Adrenal gland (tissue), 12 donors: Measurements from ENCODE around the gene UNC119B. TPM values are rescaled to one million over a fixed set of nuclear protein-coding genes. Genes with fewer than 3 reads are reported as not detected.

Experiments used
- DNase-seq, 7 donors: peaks; one replicate each; pipeline ENCODE4 v3.0.0-alpha.2; 2019 to 2020
- H3K27ac ChIP-seq, 5 donors: fragments of 200-600 bp; sonication (generic) in 4 of 5; 1 replicate in 3 of 5; 2 replicates in 2 of 5; pipeline versions ENCODE4 v1.5.1 to v1.8.0; 2016 to 2020; ENCODE audit warnings: mild to moderate bottlenecking in 1 of 5
- H3K27me3 ChIP-seq: fragments of 200-600 bp; 2 replicates; pipeline ENCODE4 v1.8.0; 2021
- H3K36me3 ChIP-seq, 2 donors: fragments of 200-600 bp; replicated peaks in 1 of 2; 1 replicate in 1 of 2; 2 replicates in 1 of 2; pipeline versions ENCODE4 v1.5.1 to v1.8.0; 2018 to 2022
- H3K4me1 ChIP-seq, 2 donors: fragments of 200-600 bp; replicated peaks in 1 of 2; 1 replicate in 1 of 2; 2 replicates in 1 of 2; pipeline versions ENCODE4 v1.5.1 to v1.8.0; 2018 to 2021
- H3K4me3 ChIP-seq, 4 donors: fragments of 200-600 bp; sonication (generic) in 3 of 4; one replicate each; pipeline ENCODE4 v1.5.1; 2016 to 2018
- H3K9me3 ChIP-seq, 3 donors: fragments of 200-600 bp; sonication (generic) in 1 of 3; replicated peaks in 1 of 3; 1 replicate in 2 of 3; 2 replicates in 1 of 3; pipeline versions ENCODE4 v1.5.1 to v1.8.0; 2016 to 2021
- POLR2A ChIP-seq, 2 donors: fragments of 450-650 bp; IDR thresholded peaks; one replicate each; pipeline ENCODE4 v1.6.1; 2017; ENCODE audit warnings: antibody characterized with exemption in 2 of 2, mild to moderate bottlenecking in 2 of 2, moderate library complexity in 1 of 2
- WGBS, 4 donors: extraction: QIAGEN DNeasy Blood & Tissue Kit in 2 of 4; methylation state at CpG; one replicate each; pipeline versions ENCODE4 v1.1.5 to v1.1.7; 2013 to 2017; 5-methylcytosine and 5-hydroxymethylcytosine counted together
- intact Hi-C, 2 donors: fragments of 100-400 bp; cut with DNase I; formaldehyde crosslinking; loops; one replicate each; pipeline versions ENCODE4 v1.14.1 to v1.15.0; 2022 to 2023
- polyA plus RNA-seq, 3 donors: library from polyadenylated mRNA; stranded (reverse); fragments of 200-250 nt in 2 of 3; fragments of 350-450 nt in 1 of 3; fragmentation: Illumina TruSeq in 1 of 3; extraction: RNeasy Lipid Tissue Mini Kit (QIAGEN cat#74804) in 1 of 3; gene quantifications; one replicate each; pipeline ENCODE4 v1.2.3, GENCODE V29; 2013 to 2014
- total RNA-seq, 9 donors: library from RNA; depleted of rRNA in 4 of 9; stranded (reverse); fragments of >200 nt in 4 of 9; fragments of 120-200 nt in 1 of 9; fragmentation: NEBNext Ultra II Directional in 1 of 9; extraction: Animal tissue kit (Norgen Biotek cat#: 25700) in 1 of 9; gene quantifications; one replicate each; pipeline versions ENCODE4 v1.1.0 to v1.2.4, GENCODE V29; 2013 to 2023
- TF ChIP-seq, protein P1 (sequence below), 6 experiments: fragments of 450-650 bp in 4 of 6; fragments of 200-600 bp in 2 of 6; sonication (generic) in 1 of 6; IDR thresholded peaks; 1 replicate in 5 of 6; 2 replicates in 1 of 6; pipeline versions ENCODE4 v1.5.1 to v1.8.0; 2016 to 2021; ENCODE audit warnings: antibody characterized with exemption in 6 of 6, mild to moderate bottlenecking in 2 of 6, moderate library complexity in 1 of 6
- donor health status: healthy with polysubstance abuse.
- donor health status: Bipolar disorder and iron deficiency.
- donor health status: DM: yes; HTN: yes; CAD: no.
- donor health status: DM: no; HTN: no; CAD: no.
- donor health status: DM: no; HTN: no; CAD: no.
- donor health status: DM: yes; HTN: yes; CAD: no.

Gene UNC119B
- total and polyA plus RNA-seq, 12 donors, result 14.0 to 97.5 (median 50.0) TPM

DNA sequence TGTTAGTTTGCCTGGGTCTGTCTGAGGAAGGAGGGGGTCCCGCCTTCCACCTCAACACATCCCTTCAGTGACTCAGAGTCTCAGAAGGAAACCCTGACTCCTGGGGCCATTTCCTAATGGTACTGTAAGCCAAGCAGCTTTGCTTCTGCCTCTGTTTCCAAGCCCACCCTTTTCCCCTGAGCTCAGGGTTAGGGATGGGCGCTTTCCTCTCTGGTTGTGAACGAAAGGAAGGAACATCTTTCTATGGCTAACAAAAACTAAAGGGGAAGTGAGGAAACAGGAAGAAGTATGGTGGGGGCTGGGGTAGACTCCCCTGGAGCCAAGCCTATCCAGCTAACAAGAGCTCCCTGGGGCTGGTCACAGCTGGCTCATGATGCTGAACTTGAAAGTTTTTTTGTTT is 11.6 kb upstream of the UNC119B start:
- H3K36me3 ChIP-seq, result peaks cover 0 to 91% of the 10 kb centered on the region in 2 donors
- intact Hi-C loops, result no loop called here
- H3K27me3 ChIP-seq, result no peaks in the 10 kb centered on the region
- H3K27ac ChIP-seq, result peak overlapping the region in 3 of 5 donors; percentile 21 to 51 (median 28)
- no peak for TF ChIP-seq POLR2A (IDR thresholded peaks at IDR 0.05)
- TF ChIP-seq, protein P1, sequence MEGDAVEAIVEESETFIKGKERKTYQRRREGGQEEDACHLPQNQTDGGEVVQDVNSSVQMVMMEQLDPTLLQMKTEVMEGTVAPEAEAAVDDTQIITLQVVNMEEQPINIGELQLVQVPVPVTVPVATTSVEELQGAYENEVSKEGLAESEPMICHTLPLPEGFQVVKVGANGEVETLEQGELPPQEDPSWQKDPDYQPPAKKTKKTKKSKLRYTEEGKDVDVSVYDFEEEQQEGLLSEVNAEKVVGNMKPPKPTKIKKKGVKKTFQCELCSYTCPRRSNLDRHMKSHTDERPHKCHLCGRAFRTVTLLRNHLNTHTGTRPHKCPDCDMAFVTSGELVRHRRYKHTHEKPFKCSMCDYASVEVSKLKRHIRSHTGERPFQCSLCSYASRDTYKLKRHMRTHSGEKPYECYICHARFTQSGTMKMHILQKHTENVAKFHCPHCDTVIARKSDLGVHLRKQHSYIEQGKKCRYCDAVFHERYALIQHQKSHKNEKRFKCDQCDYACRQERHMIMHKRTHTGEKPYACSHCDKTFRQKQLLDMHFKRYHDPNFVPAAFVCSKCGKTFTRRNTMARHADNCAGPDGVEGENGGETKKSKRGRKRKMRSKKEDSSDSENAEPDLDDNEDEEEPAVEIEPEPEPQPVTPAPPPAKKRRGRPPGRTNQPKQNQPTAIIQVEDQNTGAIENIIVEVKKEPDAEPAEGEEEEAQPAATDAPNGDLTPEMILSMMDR (IDR thresholded peaks at IDR 0.05), result no peak
- no peak for DNase-seq
- no peak overlapping the region for H3K4me3 ChIP-seq
- H3K4me1 ChIP-seq, result peaks cover 15 to 28% of the 10 kb centered on the region in 2 donors
- no peaks in the 10 kb centered on the region for H3K9me3 ChIP-seq
- WGBS, 4 donors, result 75 to 82% (median 78%) methylated on average over 3 of the region's 3 CpGs

DNA sequence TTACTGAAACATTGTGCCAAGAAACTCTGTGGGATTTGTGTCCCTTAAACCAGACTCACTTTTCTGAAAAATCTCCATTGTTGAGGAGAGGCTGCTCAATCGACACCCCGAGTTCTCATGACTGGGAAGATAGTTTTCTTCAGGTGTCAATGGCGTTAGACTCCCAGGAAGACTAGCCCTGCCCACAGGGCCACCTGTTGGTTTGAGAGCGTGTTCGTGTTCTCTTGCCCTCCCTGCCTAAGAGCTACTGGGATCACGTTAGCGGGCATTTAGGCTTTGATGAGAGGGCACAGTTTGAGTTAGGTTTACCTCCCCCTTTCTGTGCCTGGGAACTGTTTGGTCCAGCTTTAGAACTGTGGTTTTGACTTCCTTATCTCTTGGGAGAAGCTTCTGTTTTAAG is 10.7 kb upstream of the UNC119B start:
- peak in 1 of 7 donors; percentile 12 for DNase-seq
- Histone ChIP-seq H3K27ac (peak overlapping the region in 3 of 5 donors; percentile 28 to 51 (median 33)), H3K36me3 (peaks cover 0 to 82% of the 10 kb centered on the region in 2 donors), H3K4me1 (peaks cover 22 to 34% of the 10 kb centered on the region in 2 donors), H3K27me3 (no peaks in the 10 kb centered on the region), H3K9me3 (no peaks in the 10 kb centered on the region), H3K4me3 (no peak overlapping the region)
- WGBS, 4 donors, result 86 to 96% (median 89%) methylated on average over 6 to 7 of the region's 7 CpGs
- intact Hi-C loops, result no loop called here
- TF ChIP-seq, protein P1 (IDR thresholded peaks at IDR 0.05), result no peak
- no peak for TF ChIP-seq POLR2A (IDR thresholded peaks at IDR 0.05)

DNA sequence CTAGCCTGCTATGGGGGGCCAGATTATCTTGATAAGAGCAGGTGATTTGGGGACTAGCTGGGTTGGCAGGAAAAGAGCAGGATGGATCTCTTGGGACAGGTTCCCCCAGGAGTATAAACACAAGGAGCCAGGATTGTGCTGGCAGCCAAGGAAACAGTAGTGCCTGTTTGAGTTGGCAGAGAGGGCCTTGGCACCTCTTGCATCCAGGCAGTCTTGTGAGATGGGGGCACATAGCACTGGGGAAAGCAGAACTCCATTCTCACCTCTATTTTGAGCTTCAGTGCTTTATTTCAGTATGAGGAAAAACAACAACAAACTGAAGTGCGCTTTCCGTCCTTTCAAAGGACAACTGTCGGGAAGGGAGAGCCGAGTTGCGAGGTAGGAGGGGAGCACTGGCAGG is 9.4 kb upstream of the UNC119B start:
- intact Hi-C loops, result no loop called here
- Histone ChIP-seq H3K4me1 (peaks cover 22 to 34% of the 10 kb centered on the region in 2 donors), H3K9me3 (no peaks in the 10 kb centered on the region), H3K36me3 (peaks cover 0 to 69% of the 10 kb centered on the region in 2 donors), H3K27ac (peak overlapping the region in 2 of 5 donors; percentile 7 to 87), H3K27me3 (no peaks in the 10 kb centered on the region), H3K4me3 (no peak overlapping the region)
- TF ChIP-seq, protein P1 (IDR thresholded peaks at IDR 0.05), result no peak
- TF ChIP-seq POLR2A (IDR thresholded peaks at IDR 0.05), result no peak
- WGBS, 4 donors, result 88 to 96% (median 95%) methylated on average over 5 of the region's 5 CpGs
- DNase-seq, result no peak

DNA sequence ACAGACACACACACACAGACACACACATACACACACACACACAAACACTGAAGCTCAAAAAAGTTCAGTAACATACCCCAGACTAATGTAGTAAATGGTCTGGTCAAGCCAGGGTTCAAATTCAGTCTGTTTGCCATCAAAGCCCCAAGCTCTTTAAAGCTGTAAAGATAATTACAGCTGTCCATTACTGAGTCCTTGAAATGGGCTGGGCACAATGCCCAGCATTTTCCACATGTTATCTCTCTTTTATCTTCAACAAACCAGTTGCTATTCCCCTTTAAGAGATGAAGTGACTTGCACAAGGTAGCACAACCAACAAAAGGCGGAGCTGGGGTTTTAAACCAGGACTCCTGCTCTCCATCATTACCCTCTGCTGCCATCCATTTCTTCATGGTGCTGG is 7.6 kb upstream of the UNC119B start:
- H3K9me3 ChIP-seq, result no peaks in the 10 kb centered on the region
- H3K27ac ChIP-seq, result peak overlapping the region; percentile 63 to 88 (median 87)
- intact Hi-C loops, result no loop called here
- peaks cover 0 to 51% of the 10 kb centered on the region in 2 donors for H3K36me3 ChIP-seq
- peaks cover 22 to 34% of the 10 kb centered on the region in 2 donors for H3K4me1 ChIP-seq
- DNase-seq, result peak; percentile 68 to 91 (median 83)
- peak in 1 of 2 donors; percentile 17 for TF ChIP-seq POLR2A (IDR thresholded peaks at IDR 0.05)
- TF ChIP-seq, protein P1 (IDR thresholded peaks at IDR 0.05), result no peak
- 25 to 71% (median 57%) methylated on average over 1 of the region's 1 CpG for WGBS, 4 donors
- no peak overlapping the region for H3K4me3 ChIP-seq
- H3K27me3 ChIP-seq, result no peaks in the 10 kb centered on the region
